ENCODE measurements around the gene HORMAD2. TPM values are rescaled to one million over a fixed set of nuclear protein-coding genes. Genes with fewer than 3 reads are reported as not detected.

The HORMAD2 gene
- total RNA-seq, 1 experiment from 2014 or later: not detected

GRCh38 chr22:30208631-30209603 lies 128.7 kb downstream of the HORMAD2 start:
- no peaks in the 10 kb centered on the region for H3K9me3 Mint-ChIP-seq
- TF ChIP-seq NR2C2 (CRISPR knock-in tag; IDR thresholded peaks at IDR 0.05) (no peak), MLX (CRISPR knock-in tag; IDR thresholded peaks at IDR 0.05) (no peak), ZNF232 (CRISPR knock-in tag; IDR thresholded peaks at IDR 0.05) (no peak), RELA (CRISPR knock-in tag; IDR thresholded peaks at IDR 0.05; ENCODE audit: borderline replicate concordance) (no peak), OVOL2 (CRISPR knock-in tag; IDR thresholded peaks at IDR 0.05; ENCODE audit: borderline replicate concordance) (no peak), ESRRA (CRISPR knock-in tag; IDR thresholded peaks at IDR 0.05; ENCODE audit: borderline replicate concordance) (no peak), IRF1 (CRISPR knock-in tag; IDR thresholded peaks at IDR 0.05) (no peak)
- DNase-seq (ENCODE audit: low spot score) (no peak), ATAC-seq (no peak)
- ChIA-PET CTCF (interaction anchor here (0.8 to 1.7 kb wide), 2 partner anchors 46 to 204 kb away, joined by 3 to 7 read pairs; no protein-coding TSS in a partner anchor), POLR2A (interaction anchor here (0.5 kb wide), 1 partner anchor 1754 kb away, joined by 6 read pairs; no protein-coding TSS in a partner anchor)
- 0 out of 2 replicates have a peak overlapping the region, but pooled peaks have one; percentile 16 for H3K27ac Mint-ChIP-seq
- H3K36me3 Mint-ChIP-seq: no peaks in the 10 kb centered on the region
- no peak overlapping the region for H3K4me3 Mint-ChIP-seq
- no peaks in the 10 kb centered on the region for H3K27me3 Mint-ChIP-seq (ENCODE audit: low read depth)
- peaks cover 14% of the 10 kb centered on the region for H3K4me1 Mint-ChIP-seq

- CTCF ChIA-PET: interaction anchor here (1.7 kb wide), 1 partner anchor 46 kb away, joined by 7 read pairs; no protein-coding TSS in a partner anchor
- Mint-ChIP-seq H3K27me3 (ENCODE audit: low read depth) (no peaks in the 10 kb centered on the region), H3K27ac (no peak overlapping the region), H3K4me1 (peaks cover 18% of the 10 kb centered on the region), H3K4me3 (no peak overlapping the region), H3K36me3 (no peaks in the 10 kb centered on the region), H3K9me3 (no peaks in the 10 kb centered on the region)
- POLR2A ChIA-PET: interaction anchor here (0.5 kb wide), 1 partner anchor 1754 kb away, joined by 6 read pairs; no protein-coding TSS in a partner anchor
- ATAC-seq (no peak), DNase-seq (ENCODE audit: low spot score) (no peak)
- no peak for TF ChIP-seq NFE2L1 (CRISPR knock-in tag; IDR thresholded peaks at IDR 0.05)
- TF ChIP-seq, protein P1, sequence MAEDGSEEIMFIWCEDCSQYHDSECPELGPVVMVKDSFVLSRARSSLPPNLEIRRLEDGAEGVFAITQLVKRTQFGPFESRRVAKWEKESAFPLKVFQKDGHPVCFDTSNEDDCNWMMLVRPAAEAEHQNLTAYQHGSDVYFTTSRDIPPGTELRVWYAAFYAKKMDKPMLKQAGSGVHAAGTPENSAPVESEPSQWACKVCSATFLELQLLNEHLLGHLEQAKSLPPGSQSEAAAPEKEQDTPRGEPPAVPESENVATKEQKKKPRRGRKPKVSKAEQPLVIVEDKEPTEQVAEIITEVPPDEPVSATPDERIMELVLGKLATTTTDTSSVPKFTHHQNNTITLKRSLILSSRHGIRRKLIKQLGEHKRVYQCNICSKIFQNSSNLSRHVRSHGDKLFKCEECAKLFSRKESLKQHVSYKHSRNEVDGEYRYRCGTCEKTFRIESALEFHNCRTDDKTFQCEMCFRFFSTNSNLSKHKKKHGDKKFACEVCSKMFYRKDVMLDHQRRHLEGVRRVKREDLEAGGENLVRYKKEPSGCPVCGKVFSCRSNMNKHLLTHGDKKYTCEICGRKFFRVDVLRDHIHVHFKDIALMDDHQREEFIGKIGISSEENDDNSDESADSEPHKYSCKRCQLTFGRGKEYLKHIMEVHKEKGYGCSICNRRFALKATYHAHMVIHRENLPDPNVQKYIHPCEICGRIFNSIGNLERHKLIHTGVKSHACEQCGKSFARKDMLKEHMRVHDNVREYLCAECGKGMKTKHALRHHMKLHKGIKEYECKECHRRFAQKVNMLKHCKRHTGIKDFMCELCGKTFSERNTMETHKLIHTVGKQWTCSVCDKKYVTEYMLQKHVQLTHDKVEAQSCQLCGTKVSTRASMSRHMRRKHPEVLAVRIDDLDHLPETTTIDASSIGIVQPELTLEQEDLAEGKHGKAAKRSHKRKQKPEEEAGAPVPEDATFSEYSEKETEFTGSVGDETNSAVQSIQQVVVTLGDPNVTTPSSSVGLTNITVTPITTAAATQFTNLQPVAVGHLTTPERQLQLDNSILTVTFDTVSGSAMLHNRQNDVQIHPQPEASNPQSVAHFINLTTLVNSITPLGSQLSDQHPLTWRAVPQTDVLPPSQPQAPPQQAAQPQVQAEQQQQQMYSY (CRISPR knock-in tag; IDR thresholded peaks at IDR 0.05): no peak
- TF ChIP-seq KAT7 (CRISPR knock-in tag; IDR thresholded peaks at IDR 0.05; ENCODE audit: borderline replicate concordance): no peak
Observed at GRCh38 chr22:30209642-30210041, 129.4 kb downstream of the HORMAD2 start.

DNA sequence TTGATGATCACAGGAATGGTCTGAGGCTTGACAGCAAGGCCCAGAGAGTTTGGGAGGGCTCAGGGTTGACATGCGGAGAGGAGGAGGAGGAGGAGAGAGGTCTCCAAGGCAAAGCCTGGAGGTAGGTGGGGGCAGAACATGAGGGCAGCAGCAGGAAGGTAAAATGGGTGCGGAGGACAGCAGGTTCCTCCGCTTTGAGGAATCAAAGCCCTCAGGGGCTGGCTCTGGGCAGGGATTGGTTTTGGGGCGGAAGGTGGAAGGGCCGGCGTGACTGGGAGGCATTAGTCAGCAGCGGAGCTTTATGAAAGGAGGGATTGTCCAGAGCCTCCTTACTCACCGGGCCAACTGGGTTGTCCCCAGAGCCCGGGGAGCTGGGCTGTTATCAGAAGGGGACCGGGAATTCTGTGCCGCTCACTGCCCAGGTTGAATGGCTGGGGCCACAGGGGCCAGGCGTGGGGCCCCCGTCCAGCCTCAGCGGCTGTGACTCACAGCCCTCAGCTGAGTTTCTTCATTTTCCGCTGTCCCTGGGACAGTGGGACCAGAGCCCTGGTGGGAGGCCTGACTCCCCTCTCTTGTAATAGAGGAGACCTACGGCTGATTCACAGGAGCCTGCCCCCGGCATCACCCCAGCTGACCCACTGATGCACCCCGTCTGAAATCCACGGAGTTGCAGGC lies 130.1 kb downstream of the HORMAD2 start:
- DNase-seq (ENCODE audit: low spot score) (no peak), ATAC-seq (no peak)
- Mint-ChIP-seq H3K27me3 (ENCODE audit: low read depth) (peaks cover 3% of the 10 kb centered on the region; the same call in 1 of the 2 replicates), H3K9me3 (no peaks in the 10 kb centered on the region), H3K4me1 (peaks cover 24% of the 10 kb centered on the region), H3K4me3 (no peak overlapping the region), H3K36me3 (no peaks in the 10 kb centered on the region), H3K27ac (no peak overlapping the region)
- POLR2A ChIA-PET: no interaction called here
- no peak for TF ChIP-seq ZNF232 (CRISPR knock-in tag; IDR thresholded peaks at IDR 0.05)
- TF ChIP-seq ZNF281 (CRISPR knock-in tag; IDR thresholded peaks at IDR 0.05): no peak
- no peak for TF ChIP-seq ZNF416 (CRISPR knock-in tag; IDR thresholded peaks at IDR 0.05)
- CTCF ChIA-PET: no interaction called here
